Smooth muscle cell (in vitro differentiated cells): ENCODE results near the gene SPRR2A. TPM values are rescaled to one million over a fixed set of nuclear protein-coding genes. Genes with fewer than 3 reads are reported as not detected.

Experiments used
- DNase-seq: peaks from one replicate; lab custom pipeline; 2025; ENCODE audit not compliant: unreplicated experiment; lab: John Stamatoyannopoulos, UW
- H2AFZ ChIP-seq: fragments of 200-600 bp; sonication (generic); 2 replicates; pipeline ENCODE4 v1.6.0; 2016; ENCODE audit warnings: antibody characterized with exemption, low read depth, mild to moderate bottlenecking
- H3F3A ChIP-seq: fragments of 200-600 bp; sonication (generic); 2 replicates; pipeline ENCODE4 v1.6.0; 2017; ENCODE audit warnings: antibody characterized with exemption, low read depth
- H3K27ac ChIP-seq: fragments of 200-600 bp; sonication (generic); 2 replicates; pipeline ENCODE4 v1.5.1; 2016; ENCODE audit warnings: low read depth, mild to moderate bottlenecking
- H3K27me3 ChIP-seq: fragments of 200-600 bp; sonication (generic); 2 replicates; pipeline ENCODE4 v1.6.1; 2016; ENCODE audit warnings: low read depth, mild to moderate bottlenecking
- H3K36me3 ChIP-seq: fragments of 200-600 bp; sonication (generic); 2 replicates; pipeline ENCODE4 v1.5.1; 2016; ENCODE audit warnings: low read depth
- H3K4me1 ChIP-seq: fragments of 200-600 bp; sonication (generic); 2 replicates; pipeline ENCODE4 v1.5.1; 2016; ENCODE audit warnings: low read depth
- H3K4me2 ChIP-seq: fragments of 200-600 bp; sonication (generic); 2 replicates; pipeline ENCODE4 v1.6.0; 2016; ENCODE audit warnings: mild to moderate bottlenecking
- H3K4me3 ChIP-seq: fragments of 200-600 bp; sonication (generic); 2 replicates; pipeline ENCODE4 v1.5.1; 2016; ENCODE audit warnings: mild to moderate bottlenecking
- H3K79me2 ChIP-seq: fragments of 200-600 bp; sonication (generic); 2 replicates; pipeline ENCODE4 v1.6.0; 2016; ENCODE audit warnings: low read depth, mild to moderate bottlenecking
- H3K9ac ChIP-seq: fragments of 200-600 bp; sonication (generic); 2 replicates; pipeline ENCODE4 v1.6.0; 2016; ENCODE audit warnings: low read depth
- H3K9me3 ChIP-seq: fragments of 200-600 bp; sonication (generic); replicated peaks from 2 replicates; pipeline ENCODE4 v1.5.1; 2016; ENCODE audit warnings: low read depth
- H4K20me1 ChIP-seq: fragments of 200-600 bp; sonication (generic); 2 replicates; pipeline ENCODE4 v1.6.0; 2016; ENCODE audit warnings: low read depth
- CTCF ChIP-seq: fragments of 200-600 bp; sonication (generic); IDR thresholded peaks from 2 replicates; pipeline ENCODE4 v1.5.1; 2017; ENCODE audit warnings: borderline replicate concordance, mild to moderate bottlenecking, antibody characterized with exemption; ENCODE audit not compliant: insufficient read depth, poor library complexity, severe bottlenecking
- WGBS: methylation state at CpG from one replicate; pipeline ENCODE4 v1.1.7; 2016; ENCODE audit warnings: low lambda C conversion rate; 5-methylcytosine and 5-hydroxymethylcytosine counted together
- polyA plus RNA-seq: library from polyadenylated mRNA; unstranded; fragments of >200 nt; fragmentation: Nextera tagmentation; extraction: Ambion mirVana; gene quantifications from 2 replicates; pipeline ENCODE4 v1.2.1, GENCODE V29; 2016
- total RNA-seq: library from RNA; depleted of rRNA; stranded (reverse); fragments of >200 nt; gene quantifications from 2 replicates; pipeline ENCODE4 v1.2.3, GENCODE V29; 2014

The SPRR2A gene
- total and polyA plus RNA-seq, 2 experiments from 2014 or later, result 1.5 TPM; not detected in 1

GRCh38 chr1:153072806-153073726 lies 15.8 kb upstream of the SPRR2A start:
- TF ChIP-seq CTCF, result no peak
- H3K9me3 ChIP-seq, result no peaks in the 10 kb centered on the region
- no peaks in the 10 kb centered on the region for H3F3A ChIP-seq
- H3K27ac ChIP-seq, result no peak overlapping the region
- H3K27me3 ChIP-seq, result no peaks in the 10 kb centered on the region
- H3K9ac ChIP-seq, result no peak overlapping the region
- H3K4me2 ChIP-seq, result no peak overlapping the region
- DNase-seq, result no peak
- no peak overlapping the region for H2AFZ ChIP-seq
- no peaks in the 10 kb centered on the region for H4K20me1 ChIP-seq
- H3K4me3 ChIP-seq, result no peak overlapping the region
- H3K4me1 ChIP-seq, result no peaks in the 10 kb centered on the region
- H3K79me2 ChIP-seq, result no peaks in the 10 kb centered on the region
- no peaks in the 10 kb centered on the region for H3K36me3 ChIP-seq
- 61% methylated on average over 5 of the region's 5 CpGs for WGBS

DNA sequence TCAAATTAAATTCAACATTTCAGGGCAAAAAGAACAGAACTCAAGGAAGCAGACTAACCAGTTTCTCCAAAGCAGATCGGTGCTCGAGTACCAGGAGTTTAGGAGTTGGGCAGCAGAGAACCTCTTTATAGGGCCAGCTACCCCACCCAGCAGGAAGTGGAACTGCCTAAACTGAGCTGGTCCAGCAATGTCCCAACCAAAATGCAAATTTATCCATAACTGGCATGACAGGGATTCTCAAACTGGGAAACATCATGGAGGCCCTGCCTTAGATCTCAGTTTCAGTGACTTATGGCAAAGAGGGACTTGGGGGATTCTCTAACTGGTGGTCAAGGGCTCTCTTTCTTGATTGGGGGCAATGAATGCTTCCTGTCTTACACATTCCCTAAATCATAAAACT lies 14.2 kb upstream of the SPRR2A start, which contains the start of gene SPRR2B:
SPRR2B (minus strand) TSS at position 101 of the 400 bp plus-strand sequence. CDS start 772 bp downstream, outside the sequence.
- Histone ChIP-seq H3K27ac (no peak within 1 kb of the TSS), H3K79me2 (no peaks in the 10 kb centered on the region), H4K20me1 (no peaks in the 10 kb centered on the region), H3K36me3 (no peaks in the 10 kb centered on the region), H3K4me1 (no peaks in the 10 kb centered on the region), H2AFZ (no peak within 1 kb of the TSS), H3K9me3 (no peaks in the 10 kb centered on the region), H3F3A (no peaks in the 10 kb centered on the region), H3K9ac (no peak within 1 kb of the TSS), H3K4me2 (no peak within 1 kb of the TSS), H3K27me3 (no peaks in the 10 kb centered on the region), H3K4me3 (no peak within 1 kb of the TSS)
- WGBS, result 61% methylated on average over 2 of the region's 2 CpGs
- no peak for DNase-seq
- TF ChIP-seq CTCF, result no peak

- H3K79me2 ChIP-seq, result no peaks in the 10 kb centered on the region
- H2AFZ ChIP-seq, result no peak overlapping the region
- WGBS, result 72% methylated on average over 2 of the region's 2 CpGs
- no peak overlapping the region for H3K27ac ChIP-seq
- TF ChIP-seq CTCF, result no peak
- H3F3A ChIP-seq, result no peaks in the 10 kb centered on the region
- no peaks in the 10 kb centered on the region for H3K36me3 ChIP-seq
- no peaks in the 10 kb centered on the region for H3K27me3 ChIP-seq
- H3K9ac ChIP-seq, result no peak overlapping the region
- H3K4me2 ChIP-seq, result no peak overlapping the region
- no peak for DNase-seq
- no peak overlapping the region for H3K4me3 ChIP-seq
- no peaks in the 10 kb centered on the region for H3K4me1 ChIP-seq
- H4K20me1 ChIP-seq, result no peaks in the 10 kb centered on the region
- no peaks in the 10 kb centered on the region for H3K9me3 ChIP-seq
Observed at GRCh38 chr1:153070243-153070642, 12.9 kb upstream of the SPRR2A start.
